H1 (cell line): ENCODE results near the gene CNDP2. TPM values are rescaled to one million over a fixed set of nuclear protein-coding genes. Genes with fewer than 3 reads are reported as not detected.
A peak's percentile ranks its signal among the peaks of the same experiment; 100 is the strongest.

ENCODE experiments used
- CTCF ChIA-PET: fragments of 300-600 bp; sonication (Branson Sonifier 250); formaldehyde crosslinking; loops from one replicate; lab custom pipeline; 2021; ENCODE audit not compliant: partially characterized antibody; lab: Charles Lee
- POLR2A ChIA-PET: fragments of 300-600 bp; sonication (Branson Sonifier 250); formaldehyde crosslinking; loops from one replicate; lab custom pipeline; 2021; ENCODE audit warnings: inconsistent platforms; ENCODE audit not compliant: partially characterized antibody; lab: Charles Lee
- DNase-seq, 2 experiments: peaks; one replicate each; pipeline versions ENCODE4 v3.0.0 to v3.0.0-alpha.2; 2010 to 2022; ENCODE audit warnings: low spot score in 2 of 2, low read depth in 1 of 2, mixed read lengths in 1 of 2
- FAIRE-seq: peaks from 2 replicates; lab custom pipeline; 2011; peaks lifted over from hg19 to GRCh38; lab: Jason Lieb, UNC
- H2AFZ ChIP-seq: 2 replicates; pipeline ENCODE4 v1.8.1; 2012; ENCODE audit warnings: low read length, inconsistent platforms
- H2AK5ac ChIP-seq: 2 replicates; pipeline ENCODE4 v1.6.1; 2013; ENCODE audit warnings: low read depth, low read length
- H2BK120ac ChIP-seq: replicated peaks from 2 replicates; pipeline ENCODE3; 2013; ENCODE audit warnings: low read depth, low read length, inconsistent platforms
- H2BK12ac ChIP-seq: 2 replicates; pipeline ENCODE4 v1.6.1; 2013; ENCODE audit warnings: low read depth, low read length
- H2BK15ac ChIP-seq: 2 replicates; pipeline ENCODE4 v1.6.1; 2013; ENCODE audit warnings: low read length
- H2BK20ac ChIP-seq: 2 replicates; pipeline ENCODE4 v1.6.1; 2013; ENCODE audit warnings: low read length
- H2BK5ac ChIP-seq: 2 replicates; pipeline ENCODE4 v1.6.1; 2013; ENCODE audit warnings: low read depth, low read length
- H3K14ac ChIP-seq: 2 replicates; pipeline ENCODE4 v1.6.1; 2013; ENCODE audit warnings: inconsistent platforms; ENCODE audit not compliant: insufficient read length
- H3K18ac ChIP-seq: 2 replicates; pipeline ENCODE4 v1.6.1; 2013; ENCODE audit warnings: low read length; ENCODE audit errors: extremely low read depth
- H3K23ac ChIP-seq: 2 replicates; pipeline ENCODE4 v1.6.1; 2013; ENCODE audit warnings: inconsistent platforms; ENCODE audit not compliant: insufficient read length
- H3K23me2 ChIP-seq: 2 replicates; pipeline ENCODE4 v1.6.1; 2013; ENCODE audit warnings: low read depth, low read length
- H3K27ac ChIP-seq: 2 replicates; pipeline ENCODE4 v1.6.1; 2011; ENCODE audit warnings: low read depth, low read length, inconsistent platforms
- H3K27me3 ChIP-seq, 4 experiments: replicated peaks in 1 of 4; 1 replicate in 1 of 4; 2 replicates in 3 of 4; pipeline versions ENCODE4 v1.6.1 to v1.8.1; 2011 to 2013; ENCODE audit warnings: low read length in 3 of 4, mild to moderate bottlenecking in 3 of 4, inconsistent platforms in 2 of 4, mixed read lengths in 2 of 4, moderate library complexity in 1 of 4; ENCODE audit not compliant: control insufficient read depth in 3 of 4, insufficient read depth in 3 of 4; ENCODE audit errors: extremely low read depth in 1 of 4
- H3K36me3 ChIP-seq, 4 experiments: 2 replicates each; pipeline versions ENCODE4 v1.6.1 to v1.8.1; 2011 to 2013; ENCODE audit warnings: mild to moderate bottlenecking in 4 of 4, low read length in 3 of 4, moderate library complexity in 2 of 4, control low read depth in 1 of 4, inconsistent platforms in 1 of 4; ENCODE audit not compliant: insufficient read depth in 4 of 4, control insufficient read depth in 2 of 4
- H3K4ac ChIP-seq: replicated peaks from 2 replicates; pipeline ENCODE3; 2013; ENCODE audit warnings: low read length, low read depth, mixed read lengths, inconsistent platforms; ENCODE audit not compliant: insufficient read length
- H3K4me1 ChIP-seq, 4 experiments: replicated peaks in 1 of 4; 1 replicate in 1 of 4; 2 replicates in 3 of 4; pipeline versions ENCODE4 v1.6.1 to v1.8.1; 2011 to 2013; ENCODE audit warnings: low read length in 3 of 4, inconsistent platforms in 2 of 4, mixed read lengths in 1 of 4; ENCODE audit not compliant: insufficient read depth in 4 of 4, control insufficient read depth in 3 of 4
- H3K4me2 ChIP-seq, 2 experiments: 2 replicates each; pipeline versions ENCODE4 v1.6.1 to v1.8.1; 2011 to 2013; ENCODE audit warnings: low read depth in 2 of 2, low read length in 2 of 2, control low read depth in 1 of 2, inconsistent platforms in 1 of 2, mild to moderate bottlenecking in 1 of 2; ENCODE audit not compliant: insufficient read depth in 1 of 2
- H3K4me3 ChIP-seq, 4 experiments: fragments of 200-600, 300-600 bp in 1 of 4; sonication (generic), shearing (Covaris generic), sonication (Bioruptor Twin) in 1 of 4; 2 replicates each; pipeline versions ENCODE4 v1.5.1 to v1.8.1; 2011 to 2016; ENCODE audit warnings: low read length in 4 of 4, low read depth in 3 of 4, control low read depth in 2 of 4, inconsistent platforms in 2 of 4, mild to moderate bottlenecking in 2 of 4, mixed read lengths in 1 of 4, moderate library complexity in 1 of 4; ENCODE audit not compliant: insufficient read depth in 2 of 4; ENCODE audit errors: extremely low read depth in 1 of 4
- H3K56ac ChIP-seq: replicated peaks from 2 replicates; pipeline ENCODE3; 2013; ENCODE audit warnings: low read depth, mild to moderate bottlenecking, mixed read lengths, low read length, inconsistent platforms; ENCODE audit not compliant: insufficient read length
- H3K79me1 ChIP-seq: 2 replicates; pipeline ENCODE4 v1.6.1; 2013; ENCODE audit warnings: low read depth, low read length, control low read depth
- H3K79me2 ChIP-seq, 2 experiments: 2 replicates each; pipeline versions ENCODE4 v1.6.1 to v1.8.1; 2012 to 2013; ENCODE audit warnings: low read length in 2 of 2, mild to moderate bottlenecking in 2 of 2, inconsistent platforms in 1 of 2; ENCODE audit not compliant: insufficient read depth in 2 of 2, control insufficient read depth in 1 of 2
- H3K9ac ChIP-seq, 4 experiments: replicated peaks in 1 of 4; 1 replicate in 1 of 4; 2 replicates in 3 of 4; pipeline versions ENCODE4 v1.6.1 to v1.8.1; 2011 to 2013; ENCODE audit warnings: low read depth in 3 of 4, low read length in 3 of 4, control low read depth in 2 of 4, mild to moderate bottlenecking in 2 of 4, moderate library complexity in 2 of 4, inconsistent platforms in 1 of 4; ENCODE audit errors: extremely low read depth in 1 of 4
- H3K9me3 ChIP-seq, 2 experiments: 2 replicates each; pipeline versions ENCODE4 v1.6.1 to v1.8.1; 2012 to 2013; ENCODE audit warnings: mild to moderate bottlenecking in 2 of 2, moderate library complexity in 2 of 2, control low read depth in 1 of 2, inconsistent platforms in 1 of 2, low read depth in 1 of 2, low read length in 1 of 2, mixed read lengths in 1 of 2; ENCODE audit not compliant: insufficient read depth in 2 of 2
- H4K20me1 ChIP-seq, 2 experiments: replicated peaks in 1 of 2; 2 replicates each; pipeline versions ENCODE3 to v1.8.1; 2011 to 2013; ENCODE audit warnings: inconsistent platforms in 2 of 2, low read length in 2 of 2, mild to moderate bottlenecking in 1 of 2; ENCODE audit not compliant: insufficient read depth in 2 of 2, control insufficient read depth in 1 of 2
- H4K5ac ChIP-seq: 2 replicates; pipeline ENCODE4 v1.6.1; 2013; ENCODE audit warnings: low read length, low read depth, mixed read lengths, inconsistent platforms; ENCODE audit not compliant: insufficient read length
- H4K8ac ChIP-seq: 2 replicates; pipeline ENCODE4 v1.8.0; 2013; ENCODE audit warnings: mild to moderate bottlenecking, moderate library complexity, low read length, inconsistent platforms; ENCODE audit not compliant: insufficient read depth; ENCODE audit errors: extremely low read depth
- H4K91ac ChIP-seq: replicated peaks from 2 replicates; pipeline ENCODE3; 2013; ENCODE audit warnings: low read length, mixed read lengths, inconsistent platforms; ENCODE audit not compliant: insufficient read length
- E2F6 ChIP-seq: IDR thresholded peaks from 2 replicates; pipeline ENCODE4 v1.6.1; 2012; ENCODE audit warnings: inconsistent platforms
- POU5F1 ChIP-seq: IDR thresholded peaks from 2 replicates; pipeline ENCODE4 v1.6.1; 2011; ENCODE audit warnings: low read depth, mild to moderate bottlenecking, low read length, moderate library complexity
- WGBS, 2 experiments: shearing (Covaris generic) in 1 of 2; methylation state at CpG; one replicate each; pipeline versions ENCODE4 v1.1.6 to v1.1.7; 2013 to 2015; ENCODE audit warnings: low lambda C conversion rate in 2 of 2, mixed read lengths in 2 of 2, inconsistent platforms in 1 of 2, low coverage in 1 of 2, missing lambda C conversion rate in 1 of 2; ENCODE audit not compliant: insufficient replicate concordance in 2 of 2, insufficient coverage in 1 of 2, insufficient read length in 1 of 2; ENCODE audit errors: extremely low coverage in 1 of 2, missing lambda C conversion rate in 1 of 2; 5-methylcytosine and 5-hydroxymethylcytosine counted together
- polyA plus RNA-seq, 7 experiments: library from polyadenylated mRNA; depleted of rRNA in 3 of 7; stranded (reverse) in 5 of 7; unstranded in 2 of 7; fragments of >200 nt in 5 of 7; fragments of 200-250 nt in 2 of 7; gene quantifications; 1 replicate in 5 of 7; 2 replicates in 1 of 7; 4 replicates in 1 of 7; pipeline versions ENCODE4 v1.2.1 to v1.2.3, GENCODE V29; 2011 to 2013; ENCODE audit warnings: missing spikeins in 2 of 7, mixed read lengths in 2 of 7
- total RNA-seq: library from RNA; stranded (reverse); fragmentation: NEBNext Ultra II Directional; extraction: Animal tissue kit (Norgen Biotek cat#: 25700); gene quantifications from 2 replicates; pipeline ENCODE4 v1.2.1, GENCODE V29; 2021

Gene CNDP2
- total and polyA plus RNA-seq, 2 of the 8 experiments (the other 6 are each of a cell fraction or from before 2014, with no cell fraction given): 71.8 to 243 TPM

GRCh38 chr18:74486119-74486849 lies 9.9 kb upstream of the CNDP2 start:
- Histone ChIP-seq H3K4me3 (no peak overlapping the region), H4K8ac (no peak overlapping the region), H4K5ac (no peak overlapping the region), H4K20me1 (no peaks in the 10 kb centered on the region), H3K23me2 (no peaks in the 10 kb centered on the region), H3K18ac (no peak overlapping the region), H2BK12ac (0 out of 2 replicates have a peak overlapping the region, but pooled peaks have one; percentile 39), H2BK120ac (no peak overlapping the region), H3K14ac (no peak overlapping the region)
- POLR2A ChIA-PET: interaction anchor here (1.4 kb wide), 1 partner anchor 10 kb away, joined by 7 read pairs; the partner anchor contains the start of gene CNDP2
- TF ChIP-seq E2F6 (0 out of 2 replicates have a peak, but pooled peaks have one; percentile 28), POU5F1 (no peak)
- TF ChIP-seq, all 59 proteins: peak for 1
- Histone ChIP-seq H2AFZ (peak overlapping the region; percentile 73; the same call in 1 of the 2 replicates), H3K27me3 (no peaks in the 10 kb centered on the region), H3K4me1 (peaks cover 0 to 3% (median 0%) of the 10 kb centered on the region in 4 experiments; a peak in 1 of 7 replicates), H3K4ac (peak overlapping the region; percentile 51), H3K79me1 (no peaks in the 10 kb centered on the region), H3K79me2 (no peaks in the 10 kb centered on the region), H4K91ac (no peak overlapping the region), H3K56ac (no peak overlapping the region), H3K23ac (no peak overlapping the region), H3K4me2 (no peak overlapping the region), H3K27ac (no peak overlapping the region), H2BK5ac (no peak overlapping the region), H3K36me3 (no peaks in the 10 kb centered on the region), H3K9ac (no peak overlapping the region), H2AK5ac (no peak overlapping the region), H3K9me3 (no peaks in the 10 kb centered on the region), H2BK20ac (no peak overlapping the region), H2BK15ac (no peak overlapping the region)
- WGBS, 2 experiments: 96% methylated on average over 14 of the region's 15 CpGs; no CpG with 5 or more reads in 1 of the 2 experiments
- FAIRE-seq (no peak), DNase-seq (no peak)
- CTCF ChIA-PET: interaction anchor here (4.7 kb wide), 1 partner anchor 9 kb away, joined by 19 read pairs; no protein-coding TSS in a partner anchor
